Naive B cell (primary cell): ENCODE results near the gene SLC44A2. TPM values are rescaled to one million over a fixed set of nuclear protein-coding genes. Genes with fewer than 3 reads are reported as not detected.

ENCODE experiments used
- ATAC-seq, 2 donors: fragments of 150-1000 bp; cut with Tn5 transposase; 2 replicates each; pipeline ENCODE4 v1.10.0; 2021; ENCODE audit warnings: low read depth in 2 of 2, mild to moderate bottlenecking in 2 of 2, moderate library complexity in 2 of 2
- DNase-seq: peaks from one replicate; pipeline ENCODE4 v3.0.0; 2022
- H3K27ac Mint-ChIP-seq, 6 donors: one replicate each; pipeline ENCODE4 v1.8.0; 2020 to 2022; ENCODE audit warnings: mild to moderate bottlenecking in 6 of 6, mixed read lengths in 6 of 6, moderate library complexity in 5 of 6, inconsistent platforms in 2 of 6
- H3K27me3 Mint-ChIP-seq, 3 donors: one replicate each; pipeline ENCODE4 v1.8.0; 2021 to 2022; ENCODE audit warnings: mixed read lengths in 3 of 3, mild to moderate bottlenecking in 1 of 3
- H3K36me3 Mint-ChIP-seq, 2 donors: one replicate each; pipeline ENCODE4 v1.8.0; 2020 to 2022; ENCODE audit warnings: mixed read lengths in 2 of 2, inconsistent platforms in 1 of 2, mild to moderate bottlenecking in 1 of 2
- H3K4me1 Mint-ChIP-seq, 3 donors: one replicate each; pipeline ENCODE4 v1.8.0; 2020 to 2022; ENCODE audit warnings: mixed read lengths in 3 of 3, inconsistent platforms in 1 of 3, mild to moderate bottlenecking in 1 of 3, moderate library complexity in 1 of 3
- H3K4me3 Mint-ChIP-seq, 8 donors: one replicate each; pipeline ENCODE4 v1.8.0; 2020 to 2022; ENCODE audit warnings: mild to moderate bottlenecking in 8 of 8, mixed read lengths in 8 of 8, moderate library complexity in 8 of 8, inconsistent platforms in 2 of 8
- H3K9me3 Mint-ChIP-seq, 7 donors: one replicate each; pipeline ENCODE4 v1.8.0; 2020 to 2022; ENCODE audit warnings: mixed read lengths in 7 of 7, mild to moderate bottlenecking in 5 of 7, inconsistent platforms in 2 of 7, moderate library complexity in 1 of 7
- polyA plus RNA-seq, 6 donors: library from polyadenylated mRNA; unstranded; fragments of 300-500 nt; fragmentation: Illumina TruSeq; gene quantifications; one replicate each; pipeline ENCODE4 v1.2.3, GENCODE V29; 2021; ENCODE audit warnings: low read depth in 6 of 6

Gene SLC44A2
- polyA plus RNA-seq, 6 donors from 2014 or later = 290 to 499 (median 313) TPM

DNA sequence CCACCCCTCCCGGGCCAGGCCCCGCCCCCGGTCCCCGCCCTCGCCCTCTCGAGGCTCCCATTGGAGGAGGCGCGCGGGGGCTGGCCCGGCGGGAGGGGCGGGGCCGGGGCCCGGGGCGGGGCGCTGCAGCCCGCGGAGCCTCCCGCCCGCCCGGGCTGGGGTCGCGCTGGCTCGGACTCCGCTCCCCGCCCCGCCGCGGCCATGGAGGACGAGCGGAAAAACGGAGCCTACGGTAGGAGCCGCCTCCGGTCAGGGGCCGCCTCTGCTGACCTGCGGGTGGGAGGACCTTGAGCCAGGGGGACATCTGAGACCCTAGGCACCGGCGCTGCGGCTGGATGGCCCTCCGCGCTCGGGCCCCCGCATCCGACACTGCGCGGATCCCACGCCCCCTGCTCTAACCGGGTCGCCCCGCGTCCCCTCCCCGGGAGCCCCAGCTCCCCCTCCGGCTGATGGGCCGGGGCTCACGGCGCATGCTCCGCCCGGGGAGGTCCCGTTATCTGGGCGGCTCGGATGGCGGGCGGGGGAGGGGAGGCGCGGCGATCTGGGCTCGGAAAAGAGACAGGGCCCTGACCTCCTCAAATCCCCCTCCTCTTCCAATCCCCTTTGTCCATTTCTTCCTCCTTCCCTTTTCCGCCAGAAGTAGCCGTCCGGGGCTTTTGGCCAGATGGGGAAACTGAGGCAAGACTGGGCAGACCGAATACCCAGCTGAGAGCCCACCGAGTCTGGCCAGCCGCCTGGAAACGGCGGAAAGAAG, 22.8 kb upstream of the SLC44A2 start:
- Mint-ChIP-seq H3K36me3 (peaks cover 0 to 8% of the 10 kb centered on the region in 2 donors), H3K9me3 (no peaks in the 10 kb centered on the region), H3K4me1 (peaks cover 24 to 62% (median 44%) of the 10 kb centered on the region in 3 donors), H3K4me3 (peak overlapping the region; percentile 88 to 100 (median 99)), H3K27me3 (no peaks in the 10 kb centered on the region), H3K27ac (peak overlapping the region; percentile 97 to 100 (median 100))
- DNase-seq = peak; percentile 82
- ATAC-seq = peak; percentile 61 to 68

GRCh38 chr19:10603084-10603872, 22.1 kb upstream of the SLC44A2 start:
- Mint-ChIP-seq H3K27me3 (no peaks in the 10 kb centered on the region), H3K4me1 (peaks cover 20 to 61% (median 37%) of the 10 kb centered on the region in 3 donors), H3K36me3 (peaks cover 0 to 8% of the 10 kb centered on the region in 2 donors), H3K9me3 (no peaks in the 10 kb centered on the region), H3K4me3 (peak overlapping the region; percentile 88 to 100 (median 99)), H3K27ac (peak overlapping the region; percentile 97 to 100 (median 100))
- peak; percentile 53 to 56 for ATAC-seq
- DNase-seq = peak; percentile 87

GRCh38 chr19:10603873-10604459, 21.4 kb upstream of the SLC44A2 start:
- Mint-ChIP-seq H3K36me3 (peaks cover 0 to 8% of the 10 kb centered on the region in 2 donors), H3K9me3 (no peaks in the 10 kb centered on the region), H3K4me3 (peak overlapping the region; percentile 88 to 100 (median 99)), H3K27ac (peak overlapping the region; percentile 97 to 100 (median 100)), H3K27me3 (no peaks in the 10 kb centered on the region), H3K4me1 (peaks cover 20 to 66% (median 37%) of the 10 kb centered on the region in 3 donors)
- DNase-seq = peak; percentile 76
- peak; percentile 51 to 56 for ATAC-seq

GRCh38 chr19:10604460-10604980, 20.8 kb upstream of the SLC44A2 start:
- peaks cover 0 to 8% of the 10 kb centered on the region in 2 donors for H3K36me3 Mint-ChIP-seq
- ATAC-seq = peak; percentile 19 to 26

DNA sequence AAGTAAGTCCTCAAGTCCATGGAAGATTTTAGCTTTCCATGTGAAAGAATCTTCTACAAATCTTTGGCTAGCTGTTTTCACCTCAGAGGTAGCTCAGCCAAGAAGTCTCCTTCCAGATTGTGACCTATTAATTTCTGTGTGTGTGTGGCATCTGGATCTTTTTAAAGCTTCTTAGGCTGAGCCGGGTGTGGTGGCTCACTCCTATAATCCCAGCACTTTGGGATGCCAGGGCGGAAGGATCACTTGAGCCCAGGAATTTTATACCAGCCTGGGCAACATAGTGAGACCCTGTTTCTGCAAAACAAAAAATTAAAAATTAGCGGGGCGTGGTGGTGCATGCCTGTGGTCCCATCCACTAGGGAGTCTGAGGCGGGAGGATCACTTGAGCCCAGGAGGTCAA, 13.4 kb upstream of the SLC44A2 start:
- H3K9me3 Mint-ChIP-seq = no peaks in the 10 kb centered on the region
- peak overlapping the region in 2 of 8 donors; percentile 16 to 37 for H3K4me3 Mint-ChIP-seq
- no peak for ATAC-seq
- DNase-seq = no peak
- H3K27ac Mint-ChIP-seq = peak overlapping the region in 3 of 6 donors; percentile 22 to 36 (median 29)
- no peaks in the 10 kb centered on the region for H3K27me3 Mint-ChIP-seq
- no peaks in the 10 kb centered on the region for H3K36me3 Mint-ChIP-seq
- peaks cover 14 to 68% (median 30%) of the 10 kb centered on the region in 3 donors for H3K4me1 Mint-ChIP-seq

More at GRCh38 chr19:10604460-10604980, 20.8 kb upstream of the SLC44A2 start:
- DNase-seq = no peak
- Mint-ChIP-seq H3K9me3 (no peaks in the 10 kb centered on the region), H3K27ac (peak overlapping the region; percentile 97 to 100 (median 100)), H3K4me3 (peak overlapping the region; percentile 88 to 100 (median 99)), H3K4me1 (peaks cover 20 to 71% (median 37%) of the 10 kb centered on the region in 3 donors), H3K27me3 (no peaks in the 10 kb centered on the region)

- no peaks in the 10 kb centered on the region for H3K36me3 Mint-ChIP-seq
- ATAC-seq (no peak), DNase-seq (no peak)
- no peaks in the 10 kb centered on the region for H3K9me3 Mint-ChIP-seq
- H3K27me3 Mint-ChIP-seq = no peaks in the 10 kb centered on the region
- H3K4me3 Mint-ChIP-seq = peak overlapping the region in 5 of 8 donors; percentile 20 to 68 (median 47)
- peaks cover 19 to 70% (median 32%) of the 10 kb centered on the region in 3 donors for H3K4me1 Mint-ChIP-seq
- peak overlapping the region in 5 of 6 donors; percentile 19 to 95 (median 41) for H3K27ac Mint-ChIP-seq
Observed at GRCh38 chr19:10612499-10613119, 12.7 kb upstream of the SLC44A2 start.

GRCh38 chr19:10615429-10616023, 9.8 kb upstream of the SLC44A2 start:
- peak overlapping the region; percentile 77 to 94 (median 86) for H3K27ac Mint-ChIP-seq
- peaks cover 22 to 70% (median 38%) of the 10 kb centered on the region in 3 donors for H3K4me1 Mint-ChIP-seq
- H3K9me3 Mint-ChIP-seq = no peaks in the 10 kb centered on the region
- no peaks in the 10 kb centered on the region for H3K27me3 Mint-ChIP-seq
- no peaks in the 10 kb centered on the region for H3K36me3 Mint-ChIP-seq
- H3K4me3 Mint-ChIP-seq = peak overlapping the region; percentile 32 to 89 (median 83)
- DNase-seq = peak; percentile 35
- ATAC-seq = peak; percentile 79 to 89

DNA sequence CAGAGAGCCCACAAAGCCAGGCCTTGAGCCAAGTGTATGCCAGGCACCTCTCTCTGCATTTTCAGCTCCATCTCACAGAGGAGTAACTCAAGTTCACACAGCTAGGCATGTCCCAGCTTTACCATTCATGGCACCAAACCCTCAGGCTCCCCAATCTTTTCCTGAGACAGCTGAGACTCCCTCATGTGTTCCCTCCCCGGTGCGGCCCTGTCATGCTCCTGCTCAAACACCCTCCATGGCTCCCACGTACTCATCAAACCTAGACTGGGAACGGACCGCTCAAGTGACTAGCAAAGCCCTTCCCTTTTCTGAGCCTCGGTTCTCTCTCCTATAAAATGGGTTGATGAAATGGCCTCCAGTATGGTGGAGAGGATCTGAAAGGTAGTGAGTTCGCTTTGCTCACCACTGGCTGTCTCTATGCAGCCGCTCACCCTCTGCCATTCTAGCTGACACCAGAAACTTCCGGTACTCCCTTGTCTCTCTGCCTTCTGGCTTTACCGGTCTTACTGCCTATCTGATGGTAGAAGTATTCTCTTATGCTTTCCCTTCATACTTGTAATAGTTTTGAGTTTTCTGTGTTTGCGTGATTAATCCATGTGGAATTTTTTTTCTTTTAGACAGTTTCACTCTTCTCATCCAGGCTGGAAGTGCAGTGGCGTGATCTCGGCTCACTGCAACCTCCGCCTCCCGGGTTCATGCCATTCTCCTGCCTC, 7.8 kb upstream of the SLC44A2 start:
- no peak for DNase-seq
- no peak for ATAC-seq
- Mint-ChIP-seq H3K27ac (peak overlapping the region; percentile 51 to 97 (median 88)), H3K27me3 (no peaks in the 10 kb centered on the region), H3K9me3 (no peaks in the 10 kb centered on the region), H3K36me3 (peaks cover 0 to 8% of the 10 kb centered on the region in 2 donors), H3K4me1 (peaks cover 38 to 80% (median 56%) of the 10 kb centered on the region in 3 donors), H3K4me3 (peak overlapping the region in 7 of 8 donors; percentile 11 to 57 (median 35))

DNA sequence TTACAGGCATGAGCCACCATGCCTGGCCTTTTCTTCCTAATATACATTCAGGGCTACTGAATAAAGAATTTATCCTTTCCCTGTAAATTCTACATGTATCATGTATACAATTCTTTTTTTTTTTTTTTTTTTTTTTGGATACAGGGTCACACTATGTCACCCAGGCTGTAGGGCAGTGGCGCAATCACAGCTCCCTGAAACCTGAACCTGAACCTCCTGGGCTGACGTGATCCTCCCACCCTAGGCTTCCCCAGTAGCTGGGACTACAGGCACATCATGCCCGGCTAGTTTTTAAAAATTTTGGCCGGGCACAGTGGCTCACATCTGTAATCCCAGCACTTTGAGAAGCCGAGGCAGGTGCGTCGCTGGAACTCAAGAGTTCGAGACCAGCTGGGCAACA, 6.5 kb upstream of the SLC44A2 start:
- Mint-ChIP-seq H3K4me1 (peaks cover 34 to 79% (median 56%) of the 10 kb centered on the region in 3 donors), H3K36me3 (peaks cover 0 to 8% of the 10 kb centered on the region in 2 donors), H3K27ac (peak overlapping the region in 4 of 6 donors; percentile 70 to 92 (median 78)), H3K4me3 (peak overlapping the region in 1 of 8 donors; percentile 37), H3K9me3 (no peaks in the 10 kb centered on the region), H3K27me3 (no peaks in the 10 kb centered on the region)
- ATAC-seq (no peak), DNase-seq (no peak)

GRCh38 chr19:10620786-10621185, 4.6 kb upstream of the SLC44A2 start:
- peaks cover 37 to 78% (median 57%) of the 10 kb centered on the region in 3 donors for H3K4me1 Mint-ChIP-seq
- DNase-seq (no peak), ATAC-seq (no peak)
- no peaks in the 10 kb centered on the region for H3K27me3 Mint-ChIP-seq
- H3K36me3 Mint-ChIP-seq = peaks cover 0 to 8% of the 10 kb centered on the region in 2 donors
- peak overlapping the region in 3 of 6 donors; percentile 75 to 83 (median 76) for H3K27ac Mint-ChIP-seq
- peak overlapping the region in 4 of 8 donors; percentile 5 to 52 (median 6) for H3K4me3 Mint-ChIP-seq
- H3K9me3 Mint-ChIP-seq = no peaks in the 10 kb centered on the region

DNA sequence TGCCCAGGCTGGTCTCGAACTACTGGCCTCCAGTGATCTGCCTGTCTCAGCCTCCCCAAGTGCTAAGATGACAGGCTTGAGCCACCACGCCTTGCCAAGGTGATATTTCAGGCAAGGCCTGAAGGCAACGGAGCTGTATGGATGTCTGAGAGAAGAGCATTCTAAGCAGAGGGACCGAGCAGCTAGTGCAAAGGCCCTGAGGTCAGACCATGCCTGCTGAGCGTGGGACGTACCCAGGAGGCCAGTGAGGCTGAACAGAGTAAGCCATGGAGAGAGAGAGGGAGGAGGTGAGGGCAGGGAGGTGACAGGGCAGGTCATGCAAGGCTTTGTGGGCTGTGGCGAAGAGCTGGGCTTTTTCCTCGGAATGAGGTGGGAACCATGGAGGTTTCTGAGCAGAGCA, 3.4 kb upstream of the SLC44A2 start:
- DNase-seq = no peak
- Mint-ChIP-seq H3K36me3 (peaks cover 0 to 8% of the 10 kb centered on the region in 2 donors), H3K4me3 (peak overlapping the region in 3 of 8 donors; percentile 37 to 58 (median 47)), H3K9me3 (no peaks in the 10 kb centered on the region), H3K4me1 (peaks cover 38 to 71% (median 53%) of the 10 kb centered on the region in 3 donors), H3K27me3 (no peaks in the 10 kb centered on the region), H3K27ac (peak overlapping the region in 5 of 6 donors; percentile 62 to 97 (median 87))
- no peak for ATAC-seq
